Prostate gland (tissue), 2 donors: Measurements from ENCODE around the gene RTF2. TPM values are rescaled to one million over a fixed set of nuclear protein-coding genes. Genes with fewer than 3 reads are reported as not detected.

Experiments used
- DNase-seq: peaks from one replicate; pipeline ENCODE4 v3.0.0-alpha.2; 2019; ENCODE audit warnings: low spot score
- H3K27ac ChIP-seq, 2 donors: fragments of 200-600 bp; sonication (generic); 2 replicates each; pipeline ENCODE4 v1.5.1; 2017 to 2019
- H3K27me3 ChIP-seq: fragments of 200-600 bp; sonication (generic); replicated peaks from 2 replicates; pipeline ENCODE4 v1.5.1; 2019; ENCODE audit not compliant: insufficient read depth
- H3K36me3 ChIP-seq, 2 donors: fragments of 200-600 bp; sonication (generic); 1 replicate in 1 of 2; 2 replicates in 1 of 2; pipeline versions ENCODE4 v1.5.1 to v1.8.1; 2017 to 2019
- H3K4me1 ChIP-seq: fragments of 200-600 bp; sonication (generic); replicated peaks from 2 replicates; pipeline ENCODE4 v1.5.1; 2019
- H3K4me3 ChIP-seq, 2 donors: fragments of 200-600 bp; sonication (generic); 2 replicates each; pipeline ENCODE4 v1.5.1; 2017 to 2019
- H3K9me3 ChIP-seq: fragments of 200-600 bp; sonication (generic); 2 replicates; pipeline ENCODE4 v1.5.1; 2017
- CTCF ChIP-seq, 4 experiments: fragments of 200-600 bp in 2 of 4; fragments of 450-650 bp in 2 of 4; sonication (generic) in 2 of 4; IDR thresholded peaks; 1 replicate in 3 of 4; 2 replicates in 1 of 4; pipeline ENCODE4 v1.5.1; 2016 to 2019; ENCODE audit warnings: antibody characterized with exemption in 4 of 4, mild to moderate bottlenecking in 2 of 4, moderate library complexity in 2 of 4
- POLR2A ChIP-seq: fragments of 450-650 bp; IDR thresholded peaks from one replicate; pipeline ENCODE4 v1.6.1; 2016; ENCODE audit warnings: antibody characterized with exemption, mild to moderate bottlenecking
- POLR2AphosphoS5 ChIP-seq: sonication (generic); formaldehyde crosslinking; IDR thresholded peaks from one replicate; pipeline ENCODE4 v1.6.1; 2017; ENCODE audit warnings: antibody characterized with exemption
- WGBS: methylation state at CpG from one replicate; pipeline ENCODE4 v1.1.5; 2018; 5-methylcytosine and 5-hydroxymethylcytosine counted together
- intact Hi-C: fragments of 100-400 bp; cut with DNase I; formaldehyde crosslinking; loops from one replicate; pipeline ENCODE4 v1.14.2; 2022
- total RNA-seq, 2 donors: library from RNA; depleted of rRNA; stranded (reverse); fragments of >200 nt; gene quantifications; one replicate each; pipeline ENCODE4 v1.1.0, GENCODE V29; 2016

Gene RTF2
- total RNA-seq, 2 donors from 2014 or later = 71.3 to 81.7 TPM

DNA sequence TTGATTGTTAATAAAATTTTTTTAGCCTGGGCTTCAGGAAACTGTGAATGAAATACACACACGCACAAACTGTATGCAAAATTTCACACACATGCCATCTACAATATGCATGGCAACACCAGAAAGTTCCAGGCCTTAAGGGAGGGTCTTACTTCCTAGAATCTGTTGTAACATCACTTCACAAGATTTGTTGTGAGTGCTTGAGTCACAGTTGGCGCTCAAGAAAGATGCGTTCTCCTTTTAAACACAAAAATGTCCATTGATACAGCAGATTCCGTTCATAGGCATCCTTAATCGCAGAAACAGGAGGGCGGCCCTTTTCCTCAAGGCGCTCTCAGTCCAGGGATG is 485 bp upstream of the RTF2 start:
- Histone ChIP-seq H3K36me3 (no peaks in the 10 kb centered on the region), H3K9me3 (no peaks in the 10 kb centered on the region), H3K4me3 (peak overlapping the region; percentile 79 to 82), H3K27ac (peak overlapping the region; percentile 75 to 84), H3K4me1 (peaks cover 9% of the 10 kb centered on the region), H3K27me3 (no peaks in the 10 kb centered on the region)
- DNase-seq = no peak
- TF ChIP-seq POLR2AphosphoS5 (no peak), POLR2A (no peak), CTCF (IDR thresholded peaks at IDR 0.05) (no peak)
- WGBS = 3% methylated on average over 7 of the region's 7 CpGs
- intact Hi-C loops = loop anchor here (2.0 kb wide), 1 partner anchor 75 kb away; the partner anchor contains the start of genes AURKA and CSTF1

- H3K4me1 ChIP-seq = peaks cover 9% of the 10 kb centered on the region
- H3K4me3 ChIP-seq = peak overlapping the region; percentile 79 to 82
- TF ChIP-seq POLR2A (no peak), CTCF (IDR thresholded peaks at IDR 0.05) (no peak), POLR2AphosphoS5 (no peak)
- no peaks in the 10 kb centered on the region for H3K27me3 ChIP-seq
- no peaks in the 10 kb centered on the region for H3K36me3 ChIP-seq
- H3K27ac ChIP-seq = peak overlapping the region; percentile 75 to 84
- no peak for DNase-seq
- intact Hi-C loops = loop anchor here (2.0 kb wide), 1 partner anchor 76 kb away; the partner anchor contains the start of genes AURKA and CSTF1
- WGBS = 28% methylated on average over 8 of the region's 8 CpGs
- no peaks in the 10 kb centered on the region for H3K9me3 ChIP-seq
Measured at GRCh38 chr20:56469077-56469449, 636 bp downstream of the RTF2 start.

GRCh38 chr20:56483970-56484369 is 15.5 kb downstream of the RTF2 start:
- no peak overlapping the region for H3K4me3 ChIP-seq
- peaks cover 0 to 3% of the 10 kb centered on the region in 2 donors for H3K36me3 ChIP-seq
- no peaks in the 10 kb centered on the region for H3K4me1 ChIP-seq
- DNase-seq = no peak
- intact Hi-C loops = no loop called here
- WGBS = 78% methylated on average over 7 of the region's 7 CpGs
- TF ChIP-seq POLR2AphosphoS5 (no peak), CTCF (IDR thresholded peaks at IDR 0.05) (no peak), POLR2A (no peak)
- H3K27me3 ChIP-seq = no peaks in the 10 kb centered on the region
- H3K9me3 ChIP-seq = no peaks in the 10 kb centered on the region
- H3K27ac ChIP-seq = no peak overlapping the region

- intact Hi-C loops = no loop called here
- no peaks in the 10 kb centered on the region for H3K4me1 ChIP-seq
- TF ChIP-seq POLR2AphosphoS5 (no peak), CTCF (IDR thresholded peaks at IDR 0.05) (no peak), POLR2A (no peak)
- H3K36me3 ChIP-seq = no peaks in the 10 kb centered on the region
- no peak for DNase-seq
- no peak overlapping the region for H3K4me3 ChIP-seq
- H3K27ac ChIP-seq = no peak overlapping the region
- 80% methylated on average over 11 of the region's 11 CpGs for WGBS
- H3K9me3 ChIP-seq = no peaks in the 10 kb centered on the region
- H3K27me3 ChIP-seq = no peaks in the 10 kb centered on the region
Measured at GRCh38 chr20:56487216-56487615, 18.8 kb downstream of the RTF2 start.

- DNase-seq = no peak
- H3K36me3 ChIP-seq = no peaks in the 10 kb centered on the region
- intact Hi-C loops = no loop called here
- no peak for TF ChIP-seq POLR2A
- no peak for TF ChIP-seq POLR2AphosphoS5
- TF ChIP-seq CTCF (IDR thresholded peaks at IDR 0.05) = no peak
- no peak overlapping the region for H3K4me3 ChIP-seq
- no peaks in the 10 kb centered on the region for H3K9me3 ChIP-seq
- WGBS = 94% methylated on average over 5 of the region's 5 CpGs
- H3K27me3 ChIP-seq = no peaks in the 10 kb centered on the region
- H3K4me1 ChIP-seq = no peaks in the 10 kb centered on the region
- H3K27ac ChIP-seq = no peak overlapping the region
Measured at GRCh38 chr20:56488566-56488965, 20.1 kb downstream of the RTF2 start.
